C4-2B (cell line): ENCODE data around the gene FSIP1.

Source experiments
- H3K27ac ChIP-seq: fragments of 450-650 bp; 2 replicates; pipeline ENCODE4 v1.5.1; 2017
- ZFX ChIP-seq: fragments of 450-650 bp; IDR thresholded peaks from 2 replicates; pipeline ENCODE4 v1.6.1; 2017
- TF ChIP-seq, protein P1 (sequence below): fragments of 450-650 bp; conservative IDR thresholded peaks from 2 replicates; pipeline ENCODE4 v1.5.1; 2017; ENCODE audit warnings: mild to moderate bottlenecking

FSIP1 gene

GRCh38 chr15:39698444-39699390, 83.9 kb downstream of the FSIP1 start:
- no peak overlapping the region for H3K27ac ChIP-seq
- no peak for TF ChIP-seq ZFX
- TF ChIP-seq, protein P1, sequence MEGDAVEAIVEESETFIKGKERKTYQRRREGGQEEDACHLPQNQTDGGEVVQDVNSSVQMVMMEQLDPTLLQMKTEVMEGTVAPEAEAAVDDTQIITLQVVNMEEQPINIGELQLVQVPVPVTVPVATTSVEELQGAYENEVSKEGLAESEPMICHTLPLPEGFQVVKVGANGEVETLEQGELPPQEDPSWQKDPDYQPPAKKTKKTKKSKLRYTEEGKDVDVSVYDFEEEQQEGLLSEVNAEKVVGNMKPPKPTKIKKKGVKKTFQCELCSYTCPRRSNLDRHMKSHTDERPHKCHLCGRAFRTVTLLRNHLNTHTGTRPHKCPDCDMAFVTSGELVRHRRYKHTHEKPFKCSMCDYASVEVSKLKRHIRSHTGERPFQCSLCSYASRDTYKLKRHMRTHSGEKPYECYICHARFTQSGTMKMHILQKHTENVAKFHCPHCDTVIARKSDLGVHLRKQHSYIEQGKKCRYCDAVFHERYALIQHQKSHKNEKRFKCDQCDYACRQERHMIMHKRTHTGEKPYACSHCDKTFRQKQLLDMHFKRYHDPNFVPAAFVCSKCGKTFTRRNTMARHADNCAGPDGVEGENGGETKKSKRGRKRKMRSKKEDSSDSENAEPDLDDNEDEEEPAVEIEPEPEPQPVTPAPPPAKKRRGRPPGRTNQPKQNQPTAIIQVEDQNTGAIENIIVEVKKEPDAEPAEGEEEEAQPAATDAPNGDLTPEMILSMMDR: no peak

DNA sequence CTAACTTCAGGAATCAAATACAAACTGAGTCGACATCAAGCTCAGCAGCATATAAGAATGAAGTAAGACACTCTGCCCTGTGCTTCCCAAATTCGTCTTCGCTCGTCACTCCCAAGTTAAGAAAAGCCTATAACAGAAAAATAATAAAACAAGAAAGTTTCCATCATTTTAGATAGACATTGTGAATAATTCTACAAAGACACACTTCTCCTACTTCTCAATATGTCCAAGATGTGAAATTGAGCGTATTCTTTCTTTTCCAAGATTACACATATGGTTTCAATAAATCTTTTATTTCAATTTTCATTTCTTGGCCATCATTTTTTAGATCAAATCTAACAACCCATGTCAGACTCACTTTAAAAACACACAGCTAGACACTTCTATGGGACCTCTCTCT, 85.1 kb downstream of the FSIP1 start:
- H3K27ac ChIP-seq: no peak overlapping the region
- no peak for TF ChIP-seq ZFX
- TF ChIP-seq, protein P1: no peak

DNA sequence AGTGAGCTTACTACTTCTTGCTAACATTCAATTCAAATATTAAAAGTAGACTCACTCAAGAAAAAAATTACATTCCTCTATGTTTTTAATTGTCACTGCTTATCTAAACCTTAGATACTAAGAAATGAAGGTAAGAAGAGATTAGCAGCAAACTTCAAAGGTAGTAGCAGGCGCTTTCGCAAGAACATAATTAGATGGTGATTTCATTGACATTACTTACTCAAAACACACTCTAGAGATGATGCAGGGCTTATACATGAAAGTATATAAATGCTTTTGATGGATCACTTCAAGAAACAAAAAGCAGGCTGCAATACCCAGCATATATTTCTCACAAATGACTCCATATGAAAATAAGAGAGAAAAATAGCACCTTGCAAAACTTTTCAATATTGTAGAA, 86.8 kb downstream of the FSIP1 start:
- TF ChIP-seq ZFX: no peak
- TF ChIP-seq, protein P1: no peak
- no peak overlapping the region for H3K27ac ChIP-seq

DNA sequence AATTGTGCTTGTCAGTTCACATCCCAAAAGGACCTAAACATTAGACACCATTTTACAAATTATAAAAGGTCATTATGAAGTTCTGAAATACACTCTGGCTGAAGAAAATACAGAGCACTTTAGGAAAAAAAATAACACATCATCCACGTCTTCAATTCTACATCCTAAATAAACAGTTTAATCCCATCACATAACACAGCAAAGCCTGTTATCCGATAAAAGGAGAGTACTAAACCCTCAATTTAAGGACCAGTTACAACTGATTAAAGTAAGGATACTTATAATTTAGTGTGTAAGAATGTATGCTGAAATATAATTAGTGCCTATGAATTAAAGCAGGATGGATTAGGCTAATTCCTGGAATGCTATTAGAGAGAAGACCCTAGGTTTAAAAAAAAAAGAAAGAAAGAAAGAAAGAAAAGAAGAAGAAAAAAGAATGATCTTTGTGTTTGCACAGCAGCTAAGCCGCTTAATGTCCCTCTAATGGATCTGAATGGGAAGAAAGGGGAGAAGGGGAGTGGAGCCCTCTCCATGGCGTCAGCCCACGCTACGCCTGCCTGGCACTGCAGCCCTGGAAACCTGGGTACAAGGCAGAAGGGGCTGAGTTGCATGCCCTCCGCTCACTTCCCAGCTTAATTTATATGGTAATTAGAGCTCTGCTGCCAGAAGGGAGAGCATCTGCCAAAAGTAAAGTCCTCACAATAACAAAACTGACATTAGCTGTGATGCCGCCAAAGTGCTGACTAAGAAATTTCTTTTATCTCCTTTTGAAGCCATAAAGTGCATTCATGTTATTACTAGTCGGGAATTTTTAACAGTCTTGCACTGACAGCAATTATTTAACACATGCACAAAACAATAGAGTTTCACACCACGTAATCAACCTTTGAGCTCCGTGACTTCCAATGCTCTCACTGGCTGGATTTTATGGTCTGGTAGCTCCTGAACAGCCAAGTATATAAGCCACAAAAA, 90.0 kb downstream of the FSIP1 start:
- H3K27ac ChIP-seq: peak overlapping the region; percentile 45; the same call in 1 of the 2 replicates
- TF ChIP-seq, protein P1: no peak
- TF ChIP-seq ZFX: no peak

DNA sequence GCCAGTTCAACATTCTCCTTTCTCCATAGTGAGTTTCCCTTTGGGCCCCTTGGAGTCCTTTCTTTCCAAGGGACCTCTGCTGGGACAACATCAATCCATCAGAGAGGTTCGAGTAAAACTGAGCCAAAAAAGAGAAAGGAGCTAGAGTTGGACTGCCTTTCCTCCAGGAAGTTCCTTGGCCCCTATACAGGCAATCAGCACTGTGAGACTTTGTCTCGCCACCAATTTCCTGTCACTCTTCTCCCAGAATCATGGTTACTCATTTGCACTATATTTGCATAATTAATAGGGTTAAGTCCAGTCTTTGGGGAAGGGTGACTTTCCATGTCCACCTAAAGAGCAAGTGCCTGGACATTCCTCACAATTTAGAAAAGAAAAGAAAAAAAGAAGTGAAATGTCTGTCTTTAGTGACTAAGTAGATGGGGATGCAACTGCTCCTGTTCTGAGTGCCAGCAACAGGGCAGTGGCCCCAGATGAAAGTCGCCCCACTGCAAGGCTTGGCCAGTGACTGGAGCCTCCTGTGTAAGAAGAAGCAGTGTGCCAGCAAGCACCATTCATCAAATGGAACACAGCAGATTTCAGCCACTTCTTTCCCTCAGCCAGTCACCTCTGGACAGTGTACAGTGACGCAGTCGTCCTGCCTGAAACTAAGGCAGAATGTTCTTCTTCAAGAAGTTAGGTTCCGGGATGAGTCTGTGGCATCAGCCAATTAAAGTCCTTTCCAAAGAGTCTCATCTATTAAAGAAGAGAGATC, 91.6 kb downstream of the FSIP1 start:
- no peak overlapping the region; the same call in 1 of the 2 replicates for H3K27ac ChIP-seq
- TF ChIP-seq ZFX: no peak
- TF ChIP-seq, protein P1: no peak

DNA sequence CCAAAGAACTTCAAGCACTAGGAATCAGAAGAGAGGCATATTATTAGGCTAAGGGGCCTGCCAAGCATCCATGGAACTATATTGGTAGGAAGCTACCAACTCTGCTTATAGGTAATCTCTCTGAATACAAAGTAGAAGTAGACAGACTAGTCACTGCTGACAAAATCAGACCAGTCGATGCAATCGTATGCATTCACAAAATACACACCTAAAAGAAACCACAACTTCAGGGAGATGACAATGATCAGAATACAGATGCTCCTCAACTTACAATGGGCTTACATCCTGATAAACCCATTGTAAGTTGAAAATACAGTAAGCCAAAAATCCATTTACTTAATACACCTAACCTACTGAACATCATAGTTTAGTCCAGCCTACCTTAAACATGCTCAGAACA, 94.7 kb downstream of the FSIP1 start:
- no peak overlapping the region for H3K27ac ChIP-seq
- no peak for TF ChIP-seq ZFX
- TF ChIP-seq, protein P1: no peak
